ENCODE data around the gene AGAP5.
"Not testable (repeated sequence)": the region's sequence is repeated elsewhere in the genome, so short reads cannot be mapped to it uniquely, and the experiment has no call there.

Gene AGAP5

GRCh38 chr10:73662705-73663104 lies 35.2 kb downstream of the AGAP5 start:
- H3K9me3 ChIP-seq (ENCODE audit: control insufficient read depth in 2 of 2, low read length in 2 of 2); H3K9ac ChIP-seq (ENCODE audit: low read depth in 1 of 2, low read length in 2 of 2); H3K27ac ChIP-seq (ENCODE audit: low read depth in 2 of 2, low read length in 2 of 2); H3K27me3 ChIP-seq (ENCODE audit: control insufficient read depth in 2 of 2, insufficient read depth in 2 of 2, low read length in 2 of 2); H3K4me3 ChIP-seq (ENCODE audit: low read length in 2 of 2); H3K36me3 ChIP-seq (ENCODE audit: control insufficient read depth in 2 of 2, insufficient read depth in 2 of 2, low read length in 2 of 2); H3K4me1 ChIP-seq (ENCODE audit: control insufficient read depth in 2 of 2, insufficient read depth in 2 of 2, low read length in 2 of 2): not testable (repeated sequence)

GRCh38 chr10:73655990-73656298 lies 42.0 kb downstream of the AGAP5 start, which contains the start of gene SYNPO2L:
SYNPO2L (minus strand) TSS chr10:73656029; CDS start chr10:73655922, 107 bp downstream.
- H3K36me3 ChIP-seq (ENCODE audit: control insufficient read depth in 2 of 2, insufficient read depth in 2 of 2, low read length in 2 of 2) = no peaks in the 10 kb centered on the region
- H3K27me3 ChIP-seq (ENCODE audit: control insufficient read depth in 2 of 2, insufficient read depth in 2 of 2, low read length in 2 of 2) = no peaks in the 10 kb centered on the region
- H3K4me3 ChIP-seq (ENCODE audit: low read length in 2 of 2) = no peak within 1 kb of the TSS
- H3K9ac ChIP-seq (ENCODE audit: low read depth in 1 of 2, low read length in 2 of 2) = no peak within 1 kb of the TSS
- no peaks in the 10 kb centered on the region for H3K9me3 ChIP-seq (ENCODE audit: control insufficient read depth in 2 of 2, low read length in 2 of 2)
- no peak within 1 kb of the TSS for H3K27ac ChIP-seq (ENCODE audit: low read depth in 2 of 2, low read length in 2 of 2)
- H3K4me1 ChIP-seq (ENCODE audit: control insufficient read depth in 2 of 2, insufficient read depth in 2 of 2, low read length in 2 of 2) = peaks cover 0 to 5% of the 10 kb centered on the region in 2 donors

GRCh38 chr10:73655257-73655989 lies 42.5 kb downstream of the AGAP5 start:
- H3K27me3 ChIP-seq (ENCODE audit: control insufficient read depth in 2 of 2, insufficient read depth in 2 of 2, low read length in 2 of 2) = no peaks in the 10 kb centered on the region
- no peaks in the 10 kb centered on the region for H3K36me3 ChIP-seq (ENCODE audit: control insufficient read depth in 2 of 2, insufficient read depth in 2 of 2, low read length in 2 of 2)
- no peak overlapping the region for H3K4me3 ChIP-seq (ENCODE audit: low read length in 2 of 2)
- no peak overlapping the region for H3K27ac ChIP-seq (ENCODE audit: low read depth in 2 of 2, low read length in 2 of 2)
- H3K9me3 ChIP-seq (ENCODE audit: control insufficient read depth in 2 of 2, low read length in 2 of 2) = no peaks in the 10 kb centered on the region
- H3K4me1 ChIP-seq (ENCODE audit: control insufficient read depth in 2 of 2, insufficient read depth in 2 of 2, low read length in 2 of 2) = peaks cover 0 to 5% of the 10 kb centered on the region in 2 donors
- H3K9ac ChIP-seq (ENCODE audit: low read depth in 1 of 2, low read length in 2 of 2) = no peak overlapping the region

- Histone ChIP-seq H3K4me3 (ENCODE audit: low read length in 2 of 2) (no peak overlapping the region), H3K4me1 (ENCODE audit: control insufficient read depth in 2 of 2, insufficient read depth in 2 of 2, low read length in 2 of 2) (peaks cover 0 to 5% of the 10 kb centered on the region in 2 donors), H3K9me3 (ENCODE audit: control insufficient read depth in 2 of 2, low read length in 2 of 2) (no peaks in the 10 kb centered on the region), H3K36me3 (ENCODE audit: control insufficient read depth in 2 of 2, insufficient read depth in 2 of 2, low read length in 2 of 2) (no peaks in the 10 kb centered on the region), H3K27ac (ENCODE audit: low read depth in 2 of 2, low read length in 2 of 2) (no peak overlapping the region), H3K27me3 (ENCODE audit: control insufficient read depth in 2 of 2, insufficient read depth in 2 of 2, low read length in 2 of 2) (no peaks in the 10 kb centered on the region), H3K9ac (ENCODE audit: low read depth in 1 of 2, low read length in 2 of 2) (no peak overlapping the region)
Measured at GRCh38 chr10:73653701-73654100, 44.2 kb downstream of the AGAP5 start.

- Histone ChIP-seq H3K4me3 (ENCODE audit: low read length in 2 of 2) (no peak overlapping the region), H3K9me3 (ENCODE audit: control insufficient read depth in 2 of 2, low read length in 2 of 2) (no peaks in the 10 kb centered on the region), H3K27ac (ENCODE audit: low read depth in 2 of 2, low read length in 2 of 2) (no peak overlapping the region), H3K27me3 (ENCODE audit: control insufficient read depth in 2 of 2, insufficient read depth in 2 of 2, low read length in 2 of 2) (no peaks in the 10 kb centered on the region), H3K9ac (ENCODE audit: low read depth in 1 of 2, low read length in 2 of 2) (no peak overlapping the region), H3K4me1 (ENCODE audit: control insufficient read depth in 2 of 2, insufficient read depth in 2 of 2, low read length in 2 of 2) (peaks cover 0 to 5% of the 10 kb centered on the region in 2 donors), H3K36me3 (ENCODE audit: control insufficient read depth in 2 of 2, insufficient read depth in 2 of 2, low read length in 2 of 2) (no peaks in the 10 kb centered on the region)
Measured at GRCh38 chr10:73653195-73653594, 44.7 kb downstream of the AGAP5 start.

DNA sequence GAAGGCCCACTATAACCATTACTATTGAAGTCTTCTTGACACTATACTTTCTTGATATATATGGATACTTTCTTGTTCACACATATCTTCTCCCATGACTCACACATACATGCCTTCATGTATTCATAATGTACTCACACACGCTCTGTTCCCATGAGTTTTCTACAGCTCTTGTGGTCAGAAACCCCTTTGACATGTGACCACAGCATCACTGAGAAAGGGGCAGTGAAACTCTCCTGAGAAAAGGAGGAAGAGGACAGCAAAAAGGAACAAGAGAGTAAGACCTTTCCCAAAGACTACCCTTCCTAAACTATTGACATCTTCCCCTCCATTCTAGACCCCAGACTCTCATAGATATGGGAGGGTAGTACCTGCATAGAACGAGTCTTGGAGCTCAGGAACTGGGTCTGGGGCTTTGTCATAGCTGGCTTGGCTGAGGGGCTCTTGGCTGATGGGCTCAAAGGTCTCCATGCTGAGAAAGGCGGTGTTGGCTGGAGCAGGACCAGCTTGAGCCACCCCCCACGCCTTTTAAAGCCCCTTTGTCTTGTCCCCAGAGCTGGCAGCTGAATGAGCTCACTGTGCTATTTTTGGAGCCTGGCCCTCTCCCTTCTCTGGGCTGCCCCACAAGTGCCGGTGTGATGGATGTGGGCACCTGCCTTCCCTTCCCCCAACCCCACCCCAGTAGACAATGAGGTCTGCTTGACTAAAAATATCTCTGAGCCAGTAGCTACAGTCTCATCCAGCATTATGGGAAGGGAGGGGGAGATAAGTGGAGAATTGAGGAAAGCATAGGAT lies 47.2 kb downstream of the AGAP5 start:
- Histone ChIP-seq H3K36me3 (ENCODE audit: control insufficient read depth in 2 of 2, insufficient read depth in 2 of 2, low read length in 2 of 2) (no peaks in the 10 kb centered on the region), H3K4me1 (ENCODE audit: control insufficient read depth in 2 of 2, insufficient read depth in 2 of 2, low read length in 2 of 2) (peaks cover 5% of the 10 kb centered on the region in 2 donors), H3K27ac (ENCODE audit: low read depth in 2 of 2, low read length in 2 of 2) (no peak overlapping the region), H3K27me3 (ENCODE audit: control insufficient read depth in 2 of 2, insufficient read depth in 2 of 2, low read length in 2 of 2) (no peaks in the 10 kb centered on the region), H3K9ac (ENCODE audit: low read depth in 1 of 2, low read length in 2 of 2) (no peak overlapping the region), H3K9me3 (ENCODE audit: control insufficient read depth in 2 of 2, low read length in 2 of 2) (no peaks in the 10 kb centered on the region), H3K4me3 (ENCODE audit: low read length in 2 of 2) (no peak overlapping the region)

GRCh38 chr10:73649876-73650536 lies 47.9 kb downstream of the AGAP5 start:
- no peak overlapping the region for H3K9ac ChIP-seq (ENCODE audit: low read depth in 1 of 2, low read length in 2 of 2)
- no peak overlapping the region for H3K27ac ChIP-seq (ENCODE audit: low read depth in 2 of 2, low read length in 2 of 2)
- no peaks in the 10 kb centered on the region for H3K9me3 ChIP-seq (ENCODE audit: control insufficient read depth in 2 of 2, low read length in 2 of 2)
- H3K27me3 ChIP-seq (ENCODE audit: control insufficient read depth in 2 of 2, insufficient read depth in 2 of 2, low read length in 2 of 2) = no peaks in the 10 kb centered on the region
- no peaks in the 10 kb centered on the region for H3K36me3 ChIP-seq (ENCODE audit: control insufficient read depth in 2 of 2, insufficient read depth in 2 of 2, low read length in 2 of 2)
- H3K4me3 ChIP-seq (ENCODE audit: low read length in 2 of 2) = no peak overlapping the region
- peaks cover under 1 to 5% of the 10 kb centered on the region in 2 donors for H3K4me1 ChIP-seq (ENCODE audit: control insufficient read depth in 2 of 2, insufficient read depth in 2 of 2, low read length in 2 of 2)

DNA sequence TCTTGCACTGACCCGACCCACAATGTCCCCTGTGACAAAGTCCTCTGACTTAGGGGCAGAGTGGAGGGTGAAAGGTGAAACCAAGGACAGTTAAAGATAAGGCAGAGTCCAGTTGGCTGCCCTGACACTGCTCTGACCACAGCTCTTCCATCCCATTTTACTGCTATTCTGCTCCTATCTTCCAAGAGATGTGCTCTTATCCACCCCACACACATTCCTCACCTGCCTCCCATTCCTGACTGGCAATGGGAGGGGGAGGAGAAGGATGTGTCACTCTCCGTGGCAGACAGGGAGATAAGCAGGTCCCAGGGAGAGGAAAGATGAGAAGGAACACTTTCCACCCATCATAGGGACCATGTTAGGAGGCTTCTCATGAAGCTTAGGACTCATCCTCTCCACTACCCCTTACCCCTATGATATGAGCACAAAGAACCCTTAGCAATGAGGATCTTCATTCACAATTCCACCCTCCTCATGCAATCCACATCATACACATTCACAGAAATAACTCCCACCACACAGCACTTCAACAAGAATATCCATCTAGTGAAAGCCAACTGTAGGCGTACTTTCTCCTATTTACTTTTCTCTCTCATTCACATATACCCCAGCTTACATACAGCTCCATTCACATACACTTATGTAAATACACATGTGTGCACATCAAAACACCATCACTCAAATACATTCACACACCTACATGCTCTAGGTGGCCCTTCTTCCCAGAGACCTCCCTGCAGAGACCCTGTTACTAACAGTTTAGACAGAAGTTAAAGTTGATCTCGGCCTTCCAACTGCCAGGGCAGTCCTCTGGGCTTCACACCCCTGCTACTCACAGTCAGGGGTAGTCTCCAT lies 48.7 kb downstream of the AGAP5 start:
- Histone ChIP-seq H3K4me3 (ENCODE audit: low read length in 2 of 2) (no peak overlapping the region), H3K27me3 (ENCODE audit: control insufficient read depth in 2 of 2, insufficient read depth in 2 of 2, low read length in 2 of 2) (no peaks in the 10 kb centered on the region), H3K9ac (ENCODE audit: low read depth in 1 of 2, low read length in 2 of 2) (no peak overlapping the region), H3K4me1 (ENCODE audit: control insufficient read depth in 2 of 2, insufficient read depth in 2 of 2, low read length in 2 of 2) (peaks cover 0 to 5% of the 10 kb centered on the region in 2 donors), H3K36me3 (ENCODE audit: control insufficient read depth in 2 of 2, insufficient read depth in 2 of 2, low read length in 2 of 2) (no peaks in the 10 kb centered on the region), H3K9me3 (ENCODE audit: control insufficient read depth in 2 of 2, low read length in 2 of 2) (no peaks in the 10 kb centered on the region), H3K27ac (ENCODE audit: low read depth in 2 of 2, low read length in 2 of 2) (no peak overlapping the region)

DNA sequence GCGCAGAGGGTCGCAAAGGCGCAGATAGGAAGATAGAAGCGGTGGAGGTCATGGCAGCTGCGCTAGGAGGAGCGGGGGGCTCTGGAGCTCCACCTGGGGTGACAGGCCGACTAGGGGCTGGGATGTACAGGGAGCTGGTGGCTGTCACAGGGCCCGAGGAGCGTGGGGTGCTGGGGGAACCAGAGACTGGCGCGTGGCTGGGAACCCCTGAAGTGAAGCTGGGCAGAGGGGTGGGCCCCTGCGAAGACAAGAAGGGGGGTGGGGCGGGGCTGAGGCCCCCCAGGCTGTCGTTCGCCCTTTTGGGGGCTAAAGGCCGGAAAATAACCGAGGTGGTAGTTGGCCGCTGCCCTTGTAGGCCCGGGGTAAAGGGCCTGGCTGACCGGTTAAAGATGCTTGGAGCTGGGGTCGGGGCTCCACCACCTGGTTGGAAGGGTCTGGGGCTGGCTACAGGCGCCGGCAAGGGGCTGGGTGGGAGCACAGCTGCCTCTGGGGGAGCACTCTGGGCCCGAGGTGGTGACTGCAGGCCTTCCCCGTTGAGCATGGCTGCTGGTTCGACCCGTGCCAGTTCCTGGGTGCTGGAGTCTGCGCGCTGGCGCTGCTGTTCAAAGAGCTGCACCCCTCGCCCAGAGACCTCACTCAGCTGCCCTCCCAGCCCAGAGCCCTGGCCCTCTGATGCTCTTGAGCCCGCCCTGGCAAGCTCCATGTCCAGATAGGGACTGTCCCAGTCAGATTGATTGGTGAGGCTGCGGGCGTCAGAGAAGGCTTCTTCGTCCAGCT lies 49.8 kb downstream of the AGAP5 start:
- Histone ChIP-seq H3K9me3 (ENCODE audit: control insufficient read depth in 2 of 2, low read length in 2 of 2) (no peaks in the 10 kb centered on the region), H3K27me3 (ENCODE audit: control insufficient read depth in 2 of 2, insufficient read depth in 2 of 2, low read length in 2 of 2) (no peaks in the 10 kb centered on the region), H3K4me3 (ENCODE audit: low read length in 2 of 2) (peak overlapping the region; percentile 75 to 76), H3K4me1 (ENCODE audit: control insufficient read depth in 2 of 2, insufficient read depth in 2 of 2, low read length in 2 of 2) (peaks cover 0 to 7% of the 10 kb centered on the region in 2 donors), H3K27ac (ENCODE audit: low read depth in 2 of 2, low read length in 2 of 2) (no peak overlapping the region), H3K36me3 (ENCODE audit: control insufficient read depth in 2 of 2, insufficient read depth in 2 of 2, low read length in 2 of 2) (no peaks in the 10 kb centered on the region), H3K9ac (ENCODE audit: low read depth in 1 of 2, low read length in 2 of 2) (peak overlapping the region; percentile 67 to 68)

Data from mucosa of rectum (tissue), 2 donors.